CD4-positive, alpha-beta T cell treated with Interleukin-6 at 100 ng/mL for 8 hours (primary cell): ENCODE measurements around the gene LIPK.

Experiments
- DNase-seq: peaks from one replicate; pipeline ENCODE4 v3.0.0-alpha.2; 2020; ENCODE audit warnings: mixed read lengths, low spot score

LIPK gene

DNA sequence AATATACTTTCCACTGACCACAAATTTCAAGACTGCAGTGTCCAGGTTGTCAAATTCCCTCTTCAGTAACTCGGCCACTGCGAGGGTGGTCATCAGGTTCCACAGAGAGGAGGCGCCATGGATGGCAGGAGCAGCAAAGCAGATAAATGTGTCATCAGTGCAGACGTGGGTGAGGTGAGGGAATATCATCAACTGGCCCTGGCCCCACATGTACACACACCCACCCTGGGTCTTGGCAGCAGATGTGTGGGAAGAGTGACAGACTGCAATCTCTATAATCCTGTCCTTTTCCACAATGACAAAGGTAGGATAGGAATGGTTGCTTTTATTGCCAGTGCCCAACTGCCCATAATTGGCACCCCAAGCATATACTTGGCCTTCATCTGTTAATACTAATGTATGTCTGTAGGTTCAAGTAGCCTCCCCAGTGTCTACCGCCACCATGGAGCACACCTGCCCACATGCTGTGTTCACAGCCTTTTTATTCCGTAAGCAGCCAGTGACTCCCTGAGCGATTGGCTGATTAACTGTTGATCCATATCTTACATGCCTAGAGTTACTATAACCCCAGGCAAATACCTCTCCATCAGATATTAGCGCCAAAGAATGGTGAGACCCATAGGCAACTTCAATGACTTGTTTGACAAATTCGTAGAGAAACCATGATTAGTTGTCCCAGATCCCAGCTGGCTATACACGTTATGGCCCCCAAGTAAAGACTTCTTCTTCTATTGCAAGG lies 80.2 kb downstream of the LIPK start:
- DNase-seq, result no peak

DNA sequence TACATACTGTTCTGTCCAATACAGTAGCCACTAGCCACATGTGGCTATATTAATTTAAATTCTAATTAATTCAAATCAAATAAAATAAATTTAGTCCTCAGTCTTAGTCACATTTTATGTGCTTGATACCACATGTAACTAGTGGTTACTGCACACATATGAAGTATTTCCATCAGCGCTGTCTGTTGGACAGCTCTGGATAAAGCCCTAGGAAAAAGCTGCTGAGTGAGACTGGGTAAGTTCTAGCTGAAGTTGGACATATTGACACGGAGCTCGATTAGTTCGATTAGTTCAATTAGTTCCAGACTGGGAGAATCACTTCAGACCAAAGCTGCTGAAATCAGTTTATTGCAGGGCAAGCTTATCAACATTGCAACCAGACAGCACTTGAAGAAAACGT lies 81.4 kb downstream of the LIPK start:
- no peak for DNase-seq

DNA sequence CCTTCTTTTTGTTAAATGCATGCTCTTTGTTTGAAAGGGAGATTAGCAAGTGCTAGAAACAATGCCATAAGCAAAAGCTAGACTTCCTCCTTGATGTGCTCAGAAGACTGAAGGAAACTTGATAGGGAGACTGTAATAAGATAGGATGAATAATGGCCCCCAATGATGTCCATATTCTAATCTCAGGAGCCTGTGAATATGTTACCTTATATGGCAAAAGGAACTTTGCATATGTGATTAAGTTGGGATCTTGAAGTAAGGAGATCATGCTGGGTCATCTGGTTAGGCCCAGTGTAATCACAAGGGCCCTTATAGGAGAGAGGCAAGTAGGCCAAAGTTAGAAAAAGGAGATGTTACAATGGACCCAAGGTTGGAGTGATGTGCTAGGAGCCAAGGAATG lies 82.9 kb downstream of the LIPK start:
- no peak for DNase-seq

DNA sequence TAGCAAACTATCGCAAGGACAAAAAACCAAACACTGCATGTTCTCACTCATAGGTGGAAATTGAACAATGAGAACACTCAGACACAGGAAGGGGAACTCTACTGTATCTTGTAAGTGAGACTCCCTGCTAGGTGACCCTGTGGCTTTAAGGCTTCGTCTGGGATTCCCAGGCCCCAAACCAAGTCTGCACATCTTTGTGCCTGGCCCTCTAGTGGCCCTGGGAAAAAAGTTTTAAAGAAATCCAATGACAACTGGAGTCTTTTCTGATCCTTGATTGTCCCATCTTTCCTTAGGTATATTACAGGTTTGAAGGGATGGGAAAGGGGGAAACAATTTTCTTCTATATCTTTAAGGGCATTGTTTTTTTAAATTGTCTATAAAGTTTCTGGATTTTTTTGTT lies 85.9 kb downstream of the LIPK start:
- DNase-seq, result no peak

DNA sequence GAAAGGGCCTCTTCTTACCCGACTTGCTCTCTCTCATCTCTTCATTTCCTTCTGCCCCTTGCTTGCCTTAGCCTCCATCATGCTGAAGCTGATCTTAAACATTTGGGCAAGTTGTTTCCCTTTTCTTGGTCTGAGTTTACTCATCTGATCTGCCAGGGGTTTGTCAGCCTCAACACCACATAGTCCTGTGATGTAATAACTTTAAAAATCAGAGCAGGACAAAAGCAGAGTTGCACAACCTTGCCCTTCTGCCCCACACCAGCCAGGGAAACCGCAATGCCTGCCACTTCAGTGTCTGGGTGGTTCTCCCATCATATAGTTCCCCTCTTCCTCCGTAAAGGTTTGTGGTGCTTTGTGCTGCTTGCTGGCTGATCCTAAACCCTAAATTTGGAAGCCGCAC lies 86.6 kb downstream of the LIPK start:
- DNase-seq, result no peak

DNA sequence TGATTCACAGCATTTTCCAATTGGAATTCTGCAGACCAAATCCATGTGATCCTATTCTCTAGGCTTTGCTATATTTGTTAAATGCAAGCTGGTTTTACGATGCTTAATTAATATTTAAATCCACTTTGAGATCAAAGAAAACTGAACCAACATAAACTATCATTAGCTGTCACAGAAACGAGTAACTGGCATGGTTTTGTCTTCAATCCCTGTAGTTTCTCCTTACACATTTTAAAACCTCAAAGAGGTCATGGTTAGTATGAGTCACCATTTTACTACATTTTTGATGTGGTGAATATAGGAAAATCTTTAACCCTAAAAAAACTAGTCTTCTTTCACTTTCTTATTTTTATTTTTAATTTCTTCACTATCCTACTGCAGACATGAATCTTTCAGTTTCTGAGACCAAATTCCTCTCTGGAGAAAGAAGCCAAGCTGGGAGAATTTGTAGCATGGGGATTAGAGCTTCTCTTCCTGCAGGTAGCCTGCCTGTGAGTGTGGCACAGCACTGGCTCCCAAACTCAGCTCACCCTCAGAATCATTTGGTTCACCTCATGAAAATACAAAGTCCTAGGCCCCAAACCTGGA lies 87.8 kb downstream of the LIPK start:
- DNase-seq, result peak; percentile 7

DNA sequence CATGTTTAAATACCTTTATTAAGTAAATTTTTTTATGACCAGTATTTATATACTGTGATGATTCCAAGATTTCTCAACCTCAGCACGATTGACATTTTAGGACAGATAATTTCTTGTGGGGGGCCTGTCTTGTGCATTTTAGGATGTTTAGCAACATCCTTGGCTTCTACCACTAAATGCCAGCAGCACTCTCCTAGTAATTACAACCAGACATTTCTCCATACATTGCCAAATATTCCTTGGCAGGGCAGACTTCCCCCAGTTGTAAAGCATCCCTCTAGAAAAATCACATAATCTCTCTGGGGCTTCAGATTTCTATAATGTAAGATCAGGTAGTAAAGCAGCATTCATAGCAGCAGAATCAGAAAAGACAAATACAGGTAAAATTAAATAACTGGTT lies 88.7 kb downstream of the LIPK start:
- DNase-seq, result no peak

DNA sequence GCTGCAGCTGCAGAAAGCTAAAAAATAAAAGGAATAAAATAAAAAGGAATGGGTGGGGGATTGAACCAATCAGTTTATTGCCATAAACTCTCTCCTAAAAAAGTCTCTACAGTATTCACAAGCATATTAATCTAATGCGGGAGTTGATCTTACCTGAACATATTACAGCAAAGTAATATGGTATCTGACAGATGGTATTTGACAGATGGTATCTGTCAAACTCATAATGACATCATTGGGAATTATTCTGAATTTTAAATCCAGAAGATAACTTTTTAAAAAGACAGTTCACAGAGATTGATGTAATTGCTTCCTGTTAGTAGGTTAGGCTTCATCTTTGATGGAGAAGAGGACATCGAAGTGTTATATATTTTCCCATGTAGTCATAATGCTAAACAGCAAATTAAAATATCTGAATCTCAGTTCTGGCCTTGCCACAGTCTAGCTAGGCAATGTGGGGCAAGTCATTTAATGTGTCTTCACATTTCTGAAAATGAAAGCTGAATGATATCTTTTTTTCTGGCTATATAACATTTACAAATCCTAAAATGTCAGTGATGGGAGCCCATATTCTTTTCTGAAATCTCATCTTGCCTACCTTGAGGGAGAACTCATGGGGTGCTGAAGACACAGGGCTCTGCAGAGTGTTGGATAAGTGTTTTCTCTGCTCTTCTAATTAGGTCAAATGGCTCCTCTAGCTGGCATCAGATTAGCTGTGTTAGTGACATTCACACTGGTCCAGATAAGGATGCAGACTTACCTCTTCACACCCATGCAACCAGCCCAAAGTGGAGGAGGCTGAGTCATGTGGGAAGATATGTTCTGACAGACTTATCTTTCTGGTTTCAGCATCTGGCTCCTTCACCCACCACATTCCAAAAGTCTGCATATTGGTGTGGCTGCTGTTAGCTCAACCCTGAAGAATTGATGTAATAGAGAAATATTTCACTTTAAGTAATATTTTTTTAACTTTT lies 94.4 kb downstream of the LIPK start:
- DNase-seq, result no peak
